Natural killer cell (primary cell): ENCODE results near the gene HECTD4. TPM values are rescaled to one million over a fixed set of nuclear protein-coding genes. Genes with fewer than 3 reads are reported as not detected.
"Not testable (repeated sequence)": the region's sequence is repeated elsewhere in the genome, so short reads cannot be mapped to it uniquely, and the experiment has no call there.

Experiments
- ATAC-seq, 3 donors: fragments of 150-1000 bp in 2 of 3; fragments of 200-7000 bp in 1 of 3; cut with Tn5 transposase; 1 replicate in 1 of 3; 2 replicates in 2 of 3; pipeline ENCODE4 v1.10.0; 2021; ENCODE audit warnings: mild to moderate bottlenecking in 2 of 3, moderate library complexity in 2 of 3
- DNase-seq, 2 donors: peaks; one replicate each; pipeline versions ENCODE4 v3.0.0 to v3.0.0-alpha.2; 2013 to 2021; ENCODE audit warnings: mixed read lengths in 1 of 2
- H3K27ac ChIP-seq: one replicate; pipeline ENCODE4 v1.5.1; 2013; ENCODE audit warnings: mild to moderate bottlenecking, low read length
- H3K27me3 ChIP-seq: one replicate; pipeline ENCODE4 v1.6.1; 2013; ENCODE audit warnings: low read length; ENCODE audit not compliant: control insufficient read depth, insufficient read depth
- H3K36me3 ChIP-seq: one replicate; pipeline ENCODE4 v1.6.1; 2013; ENCODE audit warnings: low read length; ENCODE audit not compliant: control insufficient read depth, insufficient read depth
- H3K4me1 ChIP-seq: one replicate; pipeline ENCODE4 v1.6.1; 2013; ENCODE audit warnings: low read length; ENCODE audit not compliant: control insufficient read depth, insufficient read depth
- H3K4me3 ChIP-seq: one replicate; pipeline ENCODE4 v1.5.1; 2013; ENCODE audit warnings: low read length
- H3K9me3 ChIP-seq: one replicate; pipeline ENCODE4 v1.6.1; 2013; ENCODE audit warnings: low read length; ENCODE audit not compliant: control insufficient read depth, insufficient read depth
- H3K27ac Mint-ChIP-seq, 2 donors: one replicate each; pipeline ENCODE4 v1.8.0; 2022; ENCODE audit warnings: mild to moderate bottlenecking in 2 of 2, mixed read lengths in 2 of 2, moderate library complexity in 1 of 2
- H3K27me3 Mint-ChIP-seq, 2 donors: one replicate each; pipeline ENCODE4 v1.8.0; 2022; ENCODE audit warnings: low read depth in 2 of 2, mixed read lengths in 2 of 2
- H3K36me3 Mint-ChIP-seq: one replicate; pipeline ENCODE4 v1.8.0; 2022; ENCODE audit warnings: mixed read lengths
- H3K4me1 Mint-ChIP-seq, 2 donors: one replicate each; pipeline ENCODE4 v1.8.0; 2022; ENCODE audit warnings: mixed read lengths in 2 of 2
- H3K4me3 Mint-ChIP-seq: one replicate; pipeline ENCODE4 v1.8.0; 2022; ENCODE audit warnings: mild to moderate bottlenecking, moderate library complexity, mixed read lengths
- H3K9me3 Mint-ChIP-seq, 2 donors: one replicate each; pipeline ENCODE4 v1.8.0; 2022; ENCODE audit warnings: mixed read lengths in 2 of 2
- WGBS: methylation state at CpG from one replicate; pipeline ENCODE4 v1.1.7; 2013; ENCODE audit warnings: missing lambda C conversion rate; ENCODE audit not compliant: insufficient coverage; 5-methylcytosine and 5-hydroxymethylcytosine counted together
- intact Hi-C: fragments of 100-400 bp; cut with micrococcal nuclease; formaldehyde crosslinking; loops from one replicate; pipeline ENCODE4 v1.14.2; 2022
- total RNA-seq, 4 donors: library from RNA; stranded (reverse); fragments of 120-200 nt in 1 of 4; gene quantifications; one replicate each; pipeline versions ENCODE4 v1.2.3 to v1.2.4, GENCODE V29; 2013 to 2022
- TF ChIP-seq, protein P1 (sequence below): fragments of 200-600 bp; IDR thresholded peaks from one replicate; pipeline ENCODE4 v1.8.0; 2022; ENCODE audit warnings: antibody characterized with exemption

The HECTD4 gene
- total RNA-seq, 3 donors from 2014 or later (not counting 1 experiment from before 2014, with no cell fraction given): 66.9 to 82.6 (median 79.2) TPM

DNA sequence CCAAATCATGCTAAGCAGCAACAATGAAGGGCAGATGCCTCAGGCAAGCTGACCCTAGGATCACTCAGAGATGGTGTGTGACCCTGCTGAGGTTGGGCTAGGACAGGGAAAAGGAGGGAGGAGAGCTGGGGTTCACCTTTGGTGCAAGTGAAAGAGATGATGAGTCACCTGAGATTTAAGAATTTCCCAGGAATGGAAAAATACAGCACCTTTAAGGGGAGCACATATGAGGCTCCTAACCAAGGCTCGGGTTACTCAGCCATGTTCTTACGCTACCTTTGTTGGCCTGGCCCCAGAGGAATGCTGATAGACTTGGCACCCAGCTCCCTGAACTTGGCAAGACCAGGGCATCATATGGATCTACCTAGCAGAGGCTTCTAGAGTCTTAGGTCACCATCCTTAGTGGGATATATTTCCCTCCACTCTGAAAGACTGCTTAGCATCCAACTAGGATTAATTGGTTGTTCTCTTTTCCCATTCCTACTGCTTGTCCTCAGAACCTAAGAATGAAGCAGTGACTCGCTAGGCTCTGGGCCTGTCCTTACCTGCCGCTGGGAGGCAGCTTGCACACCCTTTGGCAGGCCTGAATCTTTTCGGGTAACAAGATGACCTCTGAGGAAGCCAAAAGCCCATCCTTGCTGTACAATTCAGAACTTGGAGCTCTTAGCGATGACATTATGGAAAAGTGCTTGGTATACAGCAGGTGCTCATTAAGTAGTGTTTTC, 269.7 kb downstream of the HECTD4 start:
- 93% methylated on average over 6 of the region's 6 CpGs for WGBS
- DNase-seq: no peak
- no peaks in the 10 kb centered on the region for H3K27me3 Mint-ChIP-seq
- H3K4me3 Mint-ChIP-seq: no peak overlapping the region
- Histone ChIP-seq H3K36me3 (no peaks in the 10 kb centered on the region), H3K4me3 (no peak overlapping the region), H3K27me3 (no peaks in the 10 kb centered on the region), H3K27ac (no peak overlapping the region), H3K4me1 (peaks cover 19% of the 10 kb centered on the region), H3K9me3 (no peaks in the 10 kb centered on the region)
- H3K4me1 Mint-ChIP-seq: peaks cover 6 to 20% of the 10 kb centered on the region in 2 donors
- no peaks in the 10 kb centered on the region for H3K9me3 Mint-ChIP-seq
- ATAC-seq: no peak
- TF ChIP-seq, protein P1, sequence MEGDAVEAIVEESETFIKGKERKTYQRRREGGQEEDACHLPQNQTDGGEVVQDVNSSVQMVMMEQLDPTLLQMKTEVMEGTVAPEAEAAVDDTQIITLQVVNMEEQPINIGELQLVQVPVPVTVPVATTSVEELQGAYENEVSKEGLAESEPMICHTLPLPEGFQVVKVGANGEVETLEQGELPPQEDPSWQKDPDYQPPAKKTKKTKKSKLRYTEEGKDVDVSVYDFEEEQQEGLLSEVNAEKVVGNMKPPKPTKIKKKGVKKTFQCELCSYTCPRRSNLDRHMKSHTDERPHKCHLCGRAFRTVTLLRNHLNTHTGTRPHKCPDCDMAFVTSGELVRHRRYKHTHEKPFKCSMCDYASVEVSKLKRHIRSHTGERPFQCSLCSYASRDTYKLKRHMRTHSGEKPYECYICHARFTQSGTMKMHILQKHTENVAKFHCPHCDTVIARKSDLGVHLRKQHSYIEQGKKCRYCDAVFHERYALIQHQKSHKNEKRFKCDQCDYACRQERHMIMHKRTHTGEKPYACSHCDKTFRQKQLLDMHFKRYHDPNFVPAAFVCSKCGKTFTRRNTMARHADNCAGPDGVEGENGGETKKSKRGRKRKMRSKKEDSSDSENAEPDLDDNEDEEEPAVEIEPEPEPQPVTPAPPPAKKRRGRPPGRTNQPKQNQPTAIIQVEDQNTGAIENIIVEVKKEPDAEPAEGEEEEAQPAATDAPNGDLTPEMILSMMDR: no peak
- intact Hi-C loops: no loop called here
- H3K36me3 Mint-ChIP-seq: no peaks in the 10 kb centered on the region
- H3K27ac Mint-ChIP-seq: no peak overlapping the region

DNA sequence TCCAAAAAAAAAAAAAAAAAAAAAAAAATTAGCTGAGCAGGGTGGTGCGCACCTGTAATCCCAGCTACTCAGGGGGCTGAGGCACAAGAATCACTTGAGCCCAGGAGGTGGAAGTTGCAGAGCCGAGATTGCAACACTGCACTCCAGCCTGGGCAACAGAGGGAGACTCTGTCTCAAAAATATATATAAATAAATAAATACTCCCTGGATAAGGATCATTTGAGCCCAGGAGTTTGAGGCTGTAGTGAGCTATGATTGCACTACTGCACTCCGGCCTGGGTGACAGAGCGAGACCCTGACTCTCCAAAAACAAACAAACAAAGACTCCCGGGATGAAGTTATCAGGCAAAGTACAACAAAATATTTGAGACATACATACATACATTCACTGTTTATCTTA, 270.3 kb downstream of the HECTD4 start:
- H3K9me3 ChIP-seq: no peaks in the 10 kb centered on the region
- peaks cover 12 to 23% of the 10 kb centered on the region in 2 donors for H3K4me1 Mint-ChIP-seq
- H3K36me3 Mint-ChIP-seq: no peaks in the 10 kb centered on the region
- no peak for ATAC-seq
- peaks cover 23% of the 10 kb centered on the region for H3K4me1 ChIP-seq
- H3K9me3 Mint-ChIP-seq: no peaks in the 10 kb centered on the region
- TF ChIP-seq, protein P1: no peak
- H3K4me3 ChIP-seq: no peak overlapping the region
- H3K4me3 Mint-ChIP-seq: no peak overlapping the region
- DNase-seq: no peak
- H3K36me3 ChIP-seq: no peaks in the 10 kb centered on the region
- intact Hi-C loops: no loop called here
- H3K27ac Mint-ChIP-seq: no peak overlapping the region
- H3K27me3 Mint-ChIP-seq: no peaks in the 10 kb centered on the region
- no peaks in the 10 kb centered on the region for H3K27me3 ChIP-seq
- no peak overlapping the region for H3K27ac ChIP-seq
- WGBS: 95% methylated on average over 5 of the region's 5 CpGs

DNA sequence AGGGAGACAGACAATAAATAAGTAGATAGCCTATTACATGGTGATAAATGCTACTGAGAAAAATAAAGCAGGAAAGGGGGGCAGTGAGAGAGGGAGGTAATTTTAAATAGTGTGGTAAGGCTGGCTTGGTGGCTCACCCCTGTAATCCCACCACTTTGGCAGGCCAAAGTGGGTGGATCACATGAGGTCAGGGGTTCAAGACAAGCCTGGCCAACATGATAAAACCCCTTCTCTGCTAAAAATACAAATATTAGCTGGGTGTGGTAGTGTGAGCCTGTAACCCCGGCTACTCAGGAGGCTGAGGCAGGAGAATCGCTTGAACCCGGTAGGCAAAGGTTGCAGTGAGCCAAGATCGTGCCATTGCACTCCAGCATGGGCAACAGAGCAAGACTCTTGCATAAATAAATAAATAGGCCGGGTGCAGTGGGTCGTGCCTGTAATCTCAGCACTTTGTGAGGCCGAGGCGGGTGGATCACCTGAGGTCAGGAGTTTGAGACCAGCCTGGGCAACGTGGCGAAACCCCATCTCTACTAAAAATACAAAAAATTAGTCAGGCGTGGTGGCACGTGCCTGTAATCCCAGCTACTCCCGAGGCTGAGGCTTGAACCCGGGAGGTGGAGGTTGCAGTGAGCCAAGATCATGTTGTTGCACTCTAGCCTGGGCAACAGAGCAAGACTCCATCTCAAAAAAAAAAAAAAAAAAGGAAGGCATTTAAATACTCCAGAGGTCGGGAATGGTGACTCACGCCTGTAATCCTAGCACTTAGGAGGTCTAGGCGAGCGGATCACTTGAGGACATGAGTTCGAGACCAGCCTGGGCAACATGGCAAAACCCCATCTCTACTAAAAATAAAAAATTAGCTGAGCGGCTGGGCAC, 271.2 kb downstream of the HECTD4 start:
- not testable (repeated sequence) for H3K27me3 Mint-ChIP-seq, H3K27ac Mint-ChIP-seq
- 94% methylated on average over 16 of the region's 20 CpGs for WGBS

More for the DNA sequence above, 271.2 kb downstream of the HECTD4 start:
- peaks cover 25% of the 10 kb centered on the region for H3K4me1 ChIP-seq
- H3K36me3 ChIP-seq, H3K4me3 ChIP-seq, DNase-seq, H3K27ac ChIP-seq, H3K27me3 ChIP-seq, H3K9me3 Mint-ChIP-seq, ATAC-seq, H3K4me3 Mint-ChIP-seq, H3K9me3 ChIP-seq, H3K36me3 Mint-ChIP-seq, intact Hi-C loops: not testable (repeated sequence)
- H3K4me1 Mint-ChIP-seq: peaks cover 19 to 24% of the 10 kb centered on the region in 2 donors

Other genes starting within 250 kb of the HECTD4 start
- gene RPL6, start 27.2 kb upstream of the HECTD4 start, total RNA-seq: 1,000 to 10,000 TPM in 1 of 3 donors, 100 to 1,000 TPM in 2; 893 to 1,024 (median 955) TPM
- gene PTPN11, start 36.5 kb upstream of the HECTD4 start, total RNA-seq: 10 to 100 TPM; 57.3 to 72.1 (median 63.8) TPM